Chondrocyte (in vitro differentiated cells): ENCODE measurements around the gene ACVR1B. TPM values are rescaled to one million over a fixed set of nuclear protein-coding genes. Genes with fewer than 3 reads are reported as not detected.
"Not testable (repeated sequence)": the region's sequence is repeated elsewhere in the genome, so short reads cannot be mapped to it uniquely, and the experiment has no call there.

ENCODE experiments used
- DNase-seq: peaks from one replicate; pipeline ENCODE4 v3.0.0; 2021; ENCODE audit warnings: mixed read lengths, low spot score
- H3K27ac Mint-ChIP-seq: one replicate; pipeline ENCODE4 v1.8.0; 2021; ENCODE audit warnings: mild to moderate bottlenecking, moderate library complexity, mixed read lengths; ENCODE audit not compliant: unreplicated experiment
- H3K27me3 Mint-ChIP-seq: 2 replicates; pipeline ENCODE4 v1.8.0; 2021; ENCODE audit warnings: low read depth, mixed read lengths
- H3K36me3 Mint-ChIP-seq: 2 replicates; pipeline ENCODE4 v1.8.0; 2021; ENCODE audit warnings: low read depth, mixed read lengths
- H3K4me1 Mint-ChIP-seq: 2 replicates; pipeline ENCODE4 v1.8.0; 2021; ENCODE audit warnings: low read depth, mild to moderate bottlenecking, mixed read lengths
- H3K4me3 Mint-ChIP-seq: one replicate; pipeline ENCODE4 v1.8.0; 2021; ENCODE audit warnings: mild to moderate bottlenecking, moderate library complexity, mixed read lengths; ENCODE audit not compliant: unreplicated experiment
- H3K9me3 Mint-ChIP-seq: 2 replicates; pipeline ENCODE4 v1.8.0; 2021; ENCODE audit warnings: low read depth, mixed read lengths
- total RNA-seq: library from RNA; stranded (reverse); gene quantifications from 3 replicates; pipeline ENCODE4 v1.2.1, GENCODE V29; 2021
- TF ChIP-seq, protein P1 (sequence below): fragments of 200-600 bp; sonication (generic); IDR thresholded peaks from 2 replicates; pipeline ENCODE4 v1.5.0; 2021; ENCODE audit warnings: antibody characterized with exemption, mild to moderate bottlenecking, moderate library complexity

Gene ACVR1B
- total RNA-seq, 1 donor from 2014 or later, result 10.6 TPM

DNA sequence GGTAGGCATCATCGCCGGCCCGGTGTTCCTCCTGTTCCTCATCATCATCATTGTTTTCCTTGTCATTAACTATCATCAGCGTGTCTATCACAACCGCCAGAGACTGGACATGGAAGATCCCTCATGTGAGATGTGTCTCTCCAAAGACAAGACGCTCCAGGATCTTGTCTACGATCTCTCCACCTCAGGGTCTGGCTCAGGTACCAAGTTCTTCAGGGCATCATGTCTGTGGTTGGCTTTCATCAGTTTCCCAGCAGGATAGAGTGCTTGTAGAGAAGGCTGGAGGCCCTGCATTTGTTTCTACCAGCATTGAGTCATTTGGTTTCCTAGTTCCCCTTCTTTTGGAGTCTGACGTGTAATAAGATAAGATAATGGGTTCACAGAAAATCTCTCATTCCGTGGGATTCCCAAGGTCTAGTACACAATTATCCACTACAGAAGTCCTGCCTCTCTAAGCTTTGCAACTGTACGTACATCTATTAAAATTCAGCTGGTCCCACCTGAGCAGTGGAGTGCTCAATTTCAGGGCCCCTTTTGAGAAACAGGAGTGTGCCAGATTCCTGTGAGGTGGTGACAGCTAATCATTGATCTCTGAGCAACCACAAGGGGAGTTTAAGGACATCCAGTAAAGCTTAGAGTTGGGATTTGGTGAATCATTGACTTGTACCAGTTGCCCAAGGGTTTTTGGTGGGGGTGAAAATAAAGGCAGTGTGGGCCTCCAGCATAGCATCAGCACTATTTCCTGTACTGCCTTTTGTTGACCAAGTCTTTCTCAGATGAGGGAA is 25.1 kb downstream of the ACVR1B start:
- Mint-ChIP-seq H3K4me3 (no peak overlapping the region), H3K36me3 (peaks cover 15% of the 10 kb centered on the region), H3K9me3 (no peaks in the 10 kb centered on the region), H3K27ac (no peak overlapping the region), H3K4me1 (peaks cover 54% of the 10 kb centered on the region), H3K27me3 (no peaks in the 10 kb centered on the region)
- no peak for DNase-seq
- TF ChIP-seq, protein P1, sequence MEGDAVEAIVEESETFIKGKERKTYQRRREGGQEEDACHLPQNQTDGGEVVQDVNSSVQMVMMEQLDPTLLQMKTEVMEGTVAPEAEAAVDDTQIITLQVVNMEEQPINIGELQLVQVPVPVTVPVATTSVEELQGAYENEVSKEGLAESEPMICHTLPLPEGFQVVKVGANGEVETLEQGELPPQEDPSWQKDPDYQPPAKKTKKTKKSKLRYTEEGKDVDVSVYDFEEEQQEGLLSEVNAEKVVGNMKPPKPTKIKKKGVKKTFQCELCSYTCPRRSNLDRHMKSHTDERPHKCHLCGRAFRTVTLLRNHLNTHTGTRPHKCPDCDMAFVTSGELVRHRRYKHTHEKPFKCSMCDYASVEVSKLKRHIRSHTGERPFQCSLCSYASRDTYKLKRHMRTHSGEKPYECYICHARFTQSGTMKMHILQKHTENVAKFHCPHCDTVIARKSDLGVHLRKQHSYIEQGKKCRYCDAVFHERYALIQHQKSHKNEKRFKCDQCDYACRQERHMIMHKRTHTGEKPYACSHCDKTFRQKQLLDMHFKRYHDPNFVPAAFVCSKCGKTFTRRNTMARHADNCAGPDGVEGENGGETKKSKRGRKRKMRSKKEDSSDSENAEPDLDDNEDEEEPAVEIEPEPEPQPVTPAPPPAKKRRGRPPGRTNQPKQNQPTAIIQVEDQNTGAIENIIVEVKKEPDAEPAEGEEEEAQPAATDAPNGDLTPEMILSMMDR, result no peak

- TF ChIP-seq, protein P1, result no peak
- H3K36me3 Mint-ChIP-seq, result peaks cover 15% of the 10 kb centered on the region
- H3K27me3 Mint-ChIP-seq, result no peaks in the 10 kb centered on the region
- H3K4me3 Mint-ChIP-seq, result no peak overlapping the region
- no peak overlapping the region for H3K27ac Mint-ChIP-seq
- no peak for DNase-seq
- H3K9me3 Mint-ChIP-seq, result no peaks in the 10 kb centered on the region
- peaks cover 47% of the 10 kb centered on the region for H3K4me1 Mint-ChIP-seq
Observed at GRCh38 chr12:51977320-51977753, 25.8 kb downstream of the ACVR1B start.

DNA sequence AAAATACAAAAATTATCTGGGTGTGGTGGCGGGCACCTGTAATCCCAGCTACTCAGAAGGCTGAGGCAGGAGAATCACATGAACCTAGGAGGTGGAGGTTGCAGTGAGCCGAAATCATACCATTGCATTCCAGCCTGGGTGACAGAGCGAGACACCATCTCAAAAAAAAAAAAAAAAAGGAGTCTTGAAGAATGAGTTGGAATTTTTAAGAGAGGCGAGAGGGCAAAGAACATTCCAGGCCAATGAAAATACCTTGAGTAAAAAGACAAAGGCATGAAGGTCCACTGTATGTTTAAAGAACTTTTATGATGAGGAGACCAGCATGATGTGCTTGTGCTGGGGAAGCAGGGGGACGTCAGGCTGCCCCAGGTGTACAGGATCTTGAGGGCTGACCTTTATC is 27.8 kb downstream of the ACVR1B start:
- not testable (repeated sequence) for H3K27me3 Mint-ChIP-seq, DNase-seq, H3K9me3 Mint-ChIP-seq, H3K4me3 Mint-ChIP-seq
- Mint-ChIP-seq H3K27ac (peak overlapping the region; percentile 22), H3K4me1 (peaks cover 27% of the 10 kb centered on the region), H3K36me3 (peaks cover 18% of the 10 kb centered on the region)

- H3K27me3 Mint-ChIP-seq, result no peaks in the 10 kb centered on the region
- no peak overlapping the region for H3K27ac Mint-ChIP-seq
- H3K4me3 Mint-ChIP-seq, result no peak overlapping the region
- H3K36me3 Mint-ChIP-seq, result peaks cover 19% of the 10 kb centered on the region
- TF ChIP-seq, protein P1, result peak; percentile 96
- H3K4me1 Mint-ChIP-seq, result peaks cover 18% of the 10 kb centered on the region
- H3K9me3 Mint-ChIP-seq, result no peaks in the 10 kb centered on the region
- no peak for DNase-seq
Observed at GRCh38 chr12:51980051-51980808, 28.7 kb downstream of the ACVR1B start.

GRCh38 chr12:51980809-51981127 is 29.3 kb downstream of the ACVR1B start:
- peaks cover 19% of the 10 kb centered on the region for H3K36me3 Mint-ChIP-seq

More at GRCh38 chr12:51980809-51981127, 29.3 kb downstream of the ACVR1B start:
- H3K27ac Mint-ChIP-seq, result no peak overlapping the region
- H3K4me1 Mint-ChIP-seq, result peaks cover 14% of the 10 kb centered on the region
- H3K9me3 Mint-ChIP-seq, result no peaks in the 10 kb centered on the region
- no peaks in the 10 kb centered on the region for H3K27me3 Mint-ChIP-seq
- no peak for DNase-seq
- no peak overlapping the region for H3K4me3 Mint-ChIP-seq
- TF ChIP-seq, protein P1, result no peak
